ENCODE data around the gene UBR1. TPM values are rescaled to one million over a fixed set of nuclear protein-coding genes. Genes with fewer than 3 reads are reported as not detected.

The UBR1 gene
- total and polyA plus RNA-seq, 2 experiments from 2014 or later = 17.2 to 19.6 TPM

- Mint-ChIP-seq H3K27me3 (ENCODE audit: insufficient read depth, low read depth, poor library complexity) (peaks cover under 1% of the 10 kb centered on the region), H3K27ac (no peak overlapping the region), H3K36me3 (ENCODE audit: low read depth) (peaks cover 17% of the 10 kb centered on the region; the same call in 2 of the 3 replicates), H3K9me3 (no peaks in the 10 kb centered on the region), H3K4me1 (0 out of 3 replicates have a peak, but pooled peaks cover 2% of the 10 kb centered on the region), H3K4me3 (no peak overlapping the region)
- Histone ChIP-seq H4K20me1 (replicated peaks; ENCODE audit: insufficient read depth) (no peaks in the 10 kb centered on the region), H3K4me3 (no peak overlapping the region), H3F3A (replicated peaks; ENCODE audit: low read depth) (no peaks in the 10 kb centered on the region), H3K4me2 (no peak overlapping the region), H2AFZ (no peak overlapping the region), H3K27ac (ENCODE audit: low read depth) (no peak overlapping the region), H3K4me1 (ENCODE audit: insufficient read depth) (no peaks in the 10 kb centered on the region), H3K27me3 (ENCODE audit: insufficient read depth) (no peaks in the 10 kb centered on the region), H3K79me2 (replicated peaks; ENCODE audit: insufficient read depth) (no peaks in the 10 kb centered on the region), H3K9me2 (ENCODE audit: insufficient read depth) (no peaks in the 10 kb centered on the region), H3K36me3 (ENCODE audit: insufficient read depth) (no peaks in the 10 kb centered on the region)
- ATAC-seq (no peak), DNase-seq (ENCODE audit: low spot score) (no peak)
- TF ChIP-seq NANOG (IDR thresholded peaks at IDR 0.05; ENCODE audit: borderline replicate concordance) = no peak
- TF ChIP-seq EZH2 (IDR thresholded peaks at IDR 0.05; ENCODE audit: low read depth, unreplicated experiment) = no peak
- TF ChIP-seq ZNF331 (CRISPR knock-in tag; IDR thresholded peaks at IDR 0.05; ENCODE audit: low read depth) = no peak
- no peak for TF ChIP-seq JUNB (IDR thresholded peaks at IDR 0.05; ENCODE audit: unreplicated experiment)
- TF ChIP-seq POLR2AphosphoS5 (IDR thresholded peaks at IDR 0.05; ENCODE audit: low read depth) = no peak
- no peak for TF ChIP-seq ZNF462 (CRISPR knock-in tag; IDR thresholded peaks at IDR 0.05)
- TF ChIP-seq EZH2phosphoT487 (IDR thresholded peaks at IDR 0.05; ENCODE audit: unreplicated experiment) = no peak
- TF ChIP-seq STAT1 (IDR thresholded peaks at IDR 0.05; ENCODE audit: unreplicated experiment) = no peak
- no peak for TF ChIP-seq CREB1 (CRISPR knock-in tag; IDR thresholded peaks at IDR 0.05; ENCODE audit: low read depth)
- TF ChIP-seq, protein P1, sequence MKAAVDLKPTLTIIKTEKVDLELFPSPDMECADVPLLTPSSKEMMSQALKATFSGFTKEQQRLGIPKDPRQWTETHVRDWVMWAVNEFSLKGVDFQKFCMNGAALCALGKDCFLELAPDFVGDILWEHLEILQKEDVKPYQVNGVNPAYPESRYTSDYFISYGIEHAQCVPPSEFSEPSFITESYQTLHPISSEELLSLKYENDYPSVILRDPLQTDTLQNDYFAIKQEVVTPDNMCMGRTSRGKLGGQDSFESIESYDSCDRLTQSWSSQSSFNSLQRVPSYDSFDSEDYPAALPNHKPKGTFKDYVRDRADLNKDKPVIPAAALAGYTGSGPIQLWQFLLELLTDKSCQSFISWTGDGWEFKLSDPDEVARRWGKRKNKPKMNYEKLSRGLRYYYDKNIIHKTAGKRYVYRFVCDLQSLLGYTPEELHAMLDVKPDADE (IDR thresholded peaks at IDR 0.05) = no peak
Observed at GRCh38 chr15:42994546-42994945, 111.3 kb downstream of the UBR1 start.
